Peyer's patch (tissue), 4 donors: Measurements from ENCODE around the gene USP6.

Source experiments
- CTCF ChIP-seq, 6 experiments: fragments of 450-650 bp in 4 of 6; fragments of 200-600 bp in 2 of 6; sonication (generic) in 1 of 6; IDR thresholded peaks; one replicate each; pipeline ENCODE4 v1.5.1; 2017 to 2019; ENCODE audit warnings: antibody characterized with exemption in 6 of 6, mild to moderate bottlenecking in 3 of 6, moderate library complexity in 1 of 6
- POLR2A ChIP-seq, 2 donors: fragments of 450-650 bp; IDR thresholded peaks; one replicate each; pipeline ENCODE4 v1.5.1; 2017; ENCODE audit warnings: antibody characterized with exemption in 2 of 2, mild to moderate bottlenecking in 2 of 2, moderate library complexity in 2 of 2

- TF ChIP-seq CTCF (IDR thresholded peaks at IDR 0.05) (no peak), POLR2A (IDR thresholded peaks at IDR 0.05) (no peak)
Measured at GRCh38 chr17:5131146-5131715, 15.4 kb downstream of the USP6 start.
